Activated CD4-positive, alpha-beta T cell treated with anti-CD3 and anti-CD28 coated beads for 36 hours (primary cell): ENCODE results near the gene NATD1. TPM values are rescaled to one million over a fixed set of nuclear protein-coding genes. Genes with fewer than 3 reads are reported as not detected.

Experiments
- ATAC-seq: fragments of 200-7000 bp; cut with Tn5 transposase; one replicate; pipeline ENCODE4 v1.10.0; 2021; ENCODE audit warnings: mild to moderate bottlenecking, moderate library complexity
- CTCF ChIA-PET: fragments of 350-600 bp; sonication (Branson Sonifier 250); formaldehyde crosslinking; loops from one replicate; lab custom pipeline; 2021; ENCODE audit warnings: antibody characterized with exemption; lab: Charles Lee
- POLR2A ChIA-PET: fragments of 350-600 bp; sonication (Branson Sonifier 250); formaldehyde crosslinking; loops from one replicate; lab custom pipeline; 2021; ENCODE audit warnings: antibody characterized with exemption, inconsistent platforms; lab: Charles Lee
- DNase-seq: peaks from one replicate; pipeline ENCODE4 v3.0.0-alpha.2; 2020
- H3K27ac Mint-ChIP-seq: one replicate; pipeline ENCODE4 v1.8.0; 2021; ENCODE audit warnings: mixed read lengths
- H3K27me3 Mint-ChIP-seq: one replicate; pipeline ENCODE4 v1.8.0; 2021; ENCODE audit warnings: mixed read lengths
- H3K36me3 Mint-ChIP-seq: one replicate; pipeline ENCODE4 v1.8.0; 2021; ENCODE audit warnings: low read depth, mixed read lengths
- H3K4me1 Mint-ChIP-seq: one replicate; pipeline ENCODE4 v1.8.0; 2021; ENCODE audit warnings: mixed read lengths
- H3K4me3 Mint-ChIP-seq: one replicate; pipeline ENCODE4 v1.8.0; 2021; ENCODE audit warnings: mild to moderate bottlenecking, moderate library complexity, mixed read lengths
- H3K9me3 Mint-ChIP-seq: one replicate; pipeline ENCODE4 v1.8.0; 2021; ENCODE audit warnings: low read depth, mixed read lengths
- intact Hi-C, 2 experiments: fragments of 100-400 bp; cut with DNase I in 1 of 2; cut with micrococcal nuclease in 1 of 2; formaldehyde crosslinking; loops; one replicate each; pipeline versions ENCODE4 v1.14.2 to v1.15.1; 2022 to 2024; cut with DNase I, micrococcal nuclease
- total RNA-seq, 2 experiments: library from RNA; stranded (reverse); gene quantifications; one replicate each; pipeline ENCODE4 v1.2.3, GENCODE V29; 2021

The NATD1 gene
- total RNA-seq, 2 experiments from 2014 or later = 1.5 to 1.7 TPM

GRCh38 chr17:21296097-21297025 is 43.2 kb upstream of the NATD1 start:
- no peak for ATAC-seq
- peaks cover 4% of the 10 kb centered on the region for H3K4me1 Mint-ChIP-seq
- H3K36me3 Mint-ChIP-seq = peaks cover 25% of the 10 kb centered on the region
- DNase-seq = no peak
- H3K27me3 Mint-ChIP-seq = peaks cover 2% of the 10 kb centered on the region
- H3K4me3 Mint-ChIP-seq = no peak overlapping the region
- intact Hi-C loops = loop anchor here in 1 of 2 experiments (10.0 kb wide), 2 partner anchors 838 to 1278 kb away; no protein-coding TSS in a partner anchor
- no peaks in the 10 kb centered on the region for H3K9me3 Mint-ChIP-seq
- POLR2A ChIA-PET = no interaction called here
- CTCF ChIA-PET = no interaction called here
- H3K27ac Mint-ChIP-seq = no peak overlapping the region

- peak overlapping the region; percentile 4 for H3K27ac Mint-ChIP-seq
- peaks cover 26% of the 10 kb centered on the region for H3K36me3 Mint-ChIP-seq
- peaks cover 11% of the 10 kb centered on the region for H3K4me1 Mint-ChIP-seq
- no peak overlapping the region for H3K4me3 Mint-ChIP-seq
- intact Hi-C loops = loop anchor here in 1 of 2 experiments (10.0 kb wide), 2 partner anchors 840 to 1280 kb away; no protein-coding TSS in a partner anchor
- ChIA-PET POLR2A (no interaction called here), CTCF (no interaction called here)
- ATAC-seq = no peak
- no peak for DNase-seq
- no peaks in the 10 kb centered on the region for H3K9me3 Mint-ChIP-seq
- H3K27me3 Mint-ChIP-seq = peaks cover 4% of the 10 kb centered on the region
Observed at GRCh38 chr17:21295036-21295952, 42.1 kb upstream of the NATD1 start.

DNA sequence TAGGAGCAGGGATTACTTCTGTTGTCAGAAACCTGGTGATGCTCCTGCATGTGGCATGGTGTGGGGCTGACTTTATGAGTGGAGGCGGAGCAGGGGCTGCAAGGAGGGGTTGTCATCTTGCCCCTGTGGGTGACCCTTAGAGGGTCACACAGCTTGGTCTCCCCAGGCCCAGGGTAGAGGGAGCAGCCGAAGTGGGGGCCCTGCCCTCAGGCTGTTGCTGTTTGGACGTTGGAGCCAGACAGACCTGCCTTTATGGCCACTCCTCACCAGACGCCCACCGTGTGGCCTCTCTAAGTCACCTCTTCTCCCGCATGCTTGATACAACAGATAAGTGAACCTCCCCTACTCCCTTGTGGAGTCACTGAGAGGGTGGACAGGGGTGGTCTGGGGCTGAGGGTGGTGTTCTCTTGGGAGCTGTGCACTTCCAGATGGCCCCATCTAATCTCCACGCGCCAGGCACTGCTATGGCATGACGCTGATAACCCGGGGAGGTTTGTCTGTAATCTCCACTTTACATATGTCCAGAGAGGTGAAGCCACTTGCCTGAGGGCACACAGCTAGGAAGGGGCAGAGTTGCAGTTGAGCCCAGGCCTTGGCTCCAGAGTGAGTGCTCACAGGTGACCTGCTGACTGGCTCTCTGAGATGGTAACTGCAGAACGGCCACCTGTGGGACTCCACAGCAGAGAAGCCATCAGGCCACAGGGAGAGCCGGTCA is 41.3 kb upstream of the NATD1 start:
- Mint-ChIP-seq H3K4me3 (no peak overlapping the region), H3K27me3 (peaks cover 4% of the 10 kb centered on the region), H3K27ac (peak overlapping the region; percentile 4), H3K9me3 (no peaks in the 10 kb centered on the region), H3K4me1 (peaks cover 16% of the 10 kb centered on the region), H3K36me3 (peaks cover 22% of the 10 kb centered on the region)
- DNase-seq (no peak), ATAC-seq (no peak)
- CTCF ChIA-PET = no interaction called here
- POLR2A ChIA-PET = no interaction called here
- intact Hi-C loops = loop anchor here in 1 of 2 experiments (10.0 kb wide), 2 partner anchors 840 to 1280 kb away; no protein-coding TSS in a partner anchor

DNA sequence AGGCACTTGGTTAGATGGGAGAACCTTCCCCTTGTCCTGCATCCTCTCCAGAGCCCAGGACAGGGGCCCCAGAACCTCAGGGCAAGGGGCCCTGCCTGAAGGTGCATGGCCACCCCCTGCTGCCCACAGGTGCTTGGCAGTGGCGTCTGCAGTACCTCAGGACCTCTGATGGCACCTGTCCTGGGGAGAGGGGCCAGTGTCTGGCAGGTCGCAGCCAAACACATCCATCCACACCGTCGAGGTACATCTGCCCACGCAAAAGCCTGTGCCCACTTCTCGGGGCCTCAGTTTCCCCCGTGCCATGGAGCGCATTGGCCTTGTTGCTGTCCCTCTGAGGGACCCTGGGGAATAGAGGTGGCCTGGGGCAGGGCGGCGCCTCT is 40.6 kb upstream of the NATD1 start:
- peaks cover 24% of the 10 kb centered on the region for H3K36me3 Mint-ChIP-seq
- H3K9me3 Mint-ChIP-seq = no peaks in the 10 kb centered on the region
- peaks cover 22% of the 10 kb centered on the region for H3K4me1 Mint-ChIP-seq
- POLR2A ChIA-PET = no interaction called here
- H3K27ac Mint-ChIP-seq = no peak overlapping the region
- H3K4me3 Mint-ChIP-seq = no peak overlapping the region
- intact Hi-C loops = loop anchor here in 1 of 2 experiments (10.0 kb wide), 2 partner anchors 841 to 1281 kb away; no protein-coding TSS in a partner anchor
- peaks cover 4% of the 10 kb centered on the region for H3K27me3 Mint-ChIP-seq
- CTCF ChIA-PET = no interaction called here
- no peak for ATAC-seq
- no peak for DNase-seq

DNA sequence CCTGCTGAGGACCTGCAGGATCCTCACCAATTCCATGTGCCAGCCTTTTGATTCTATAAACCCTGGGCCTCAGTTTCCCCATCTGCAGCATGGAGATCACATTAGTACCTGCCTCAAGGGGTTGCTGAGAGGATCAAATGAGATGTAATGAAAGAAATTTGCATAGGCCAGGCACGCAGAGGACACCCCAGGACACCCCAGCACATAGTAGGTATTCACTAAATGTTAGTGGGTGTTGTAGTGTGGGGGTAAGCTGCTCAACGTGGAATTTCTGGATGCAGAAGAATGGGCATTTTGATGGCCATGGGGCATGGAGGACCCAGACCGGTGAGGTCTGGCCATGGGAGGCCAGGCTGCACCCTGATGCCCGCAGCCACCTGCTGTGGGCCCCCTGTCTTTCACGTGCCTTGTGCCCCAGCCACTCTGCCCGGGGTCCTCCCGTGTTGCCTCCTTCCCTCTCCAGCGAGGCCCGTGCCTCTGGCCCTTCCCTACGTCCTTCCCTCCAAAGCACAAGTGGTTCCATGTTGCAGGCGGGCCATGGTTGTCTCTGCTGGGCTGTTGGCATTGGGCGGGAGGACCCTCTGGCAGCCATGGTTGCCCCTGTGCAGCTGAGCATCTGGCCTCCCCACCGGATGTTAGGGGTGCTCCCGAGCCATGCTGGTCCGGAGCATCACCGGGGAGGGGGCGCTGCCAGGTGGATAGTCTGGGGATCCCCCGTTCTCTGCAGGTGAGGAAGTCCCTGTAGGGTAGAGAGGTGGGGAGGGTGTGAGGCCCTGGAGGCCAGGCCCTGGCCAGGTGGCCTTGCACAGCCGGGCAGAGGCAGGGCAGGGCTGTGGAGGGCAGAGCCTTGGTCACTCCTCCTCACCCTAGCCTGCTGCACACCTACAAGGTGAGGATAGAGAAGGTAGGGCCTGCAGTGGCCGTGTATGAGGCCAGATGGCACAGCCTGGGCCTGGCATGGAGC is 39.9 kb upstream of the NATD1 start:
- ATAC-seq = no peak
- CTCF ChIA-PET = no interaction called here
- peaks cover 29% of the 10 kb centered on the region for H3K4me1 Mint-ChIP-seq
- no peak for DNase-seq
- no peak overlapping the region for H3K27ac Mint-ChIP-seq
- H3K27me3 Mint-ChIP-seq = peaks cover 4% of the 10 kb centered on the region
- intact Hi-C loops = loop anchor here in 1 of 2 experiments (10.0 kb wide), 2 partner anchors 842 to 1282 kb away; no protein-coding TSS in a partner anchor
- POLR2A ChIA-PET = no interaction called here
- H3K9me3 Mint-ChIP-seq = no peaks in the 10 kb centered on the region
- H3K4me3 Mint-ChIP-seq = no peak overlapping the region
- peaks cover 28% of the 10 kb centered on the region for H3K36me3 Mint-ChIP-seq

DNA sequence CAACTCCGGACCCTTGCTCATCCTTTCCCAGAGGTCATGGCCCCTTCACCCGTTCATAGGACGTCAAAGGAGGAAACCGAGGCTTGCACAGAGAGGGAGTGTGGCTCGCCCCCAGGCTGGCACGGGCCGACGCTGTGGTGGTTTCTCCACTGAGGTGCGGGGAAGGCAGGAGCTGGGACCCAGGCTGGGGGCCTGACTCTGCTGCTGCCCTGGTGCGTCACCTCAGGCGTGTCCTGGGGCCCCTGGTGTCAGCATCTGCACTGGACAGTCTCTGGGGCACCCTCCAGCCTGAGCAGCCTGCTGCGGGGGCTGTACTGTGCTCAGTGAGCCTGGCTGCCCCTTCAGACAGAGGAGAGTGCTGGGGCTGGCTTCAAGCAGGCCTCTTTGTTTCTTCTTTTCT is 38.7 kb upstream of the NATD1 start:
- Mint-ChIP-seq H3K4me3 (no peak overlapping the region), H3K27ac (no peak overlapping the region), H3K9me3 (no peaks in the 10 kb centered on the region), H3K27me3 (peaks cover 4% of the 10 kb centered on the region), H3K36me3 (peaks cover 36% of the 10 kb centered on the region), H3K4me1 (peaks cover 37% of the 10 kb centered on the region)
- DNase-seq = no peak
- ATAC-seq = no peak
- intact Hi-C loops = loop anchor here in 1 of 2 experiments (10.0 kb wide), 2 partner anchors 843 to 1283 kb away; no protein-coding TSS in a partner anchor
- ChIA-PET POLR2A (no interaction called here), CTCF (no interaction called here)

- ATAC-seq (no peak), DNase-seq (no peak)
- no peak overlapping the region for H3K27ac Mint-ChIP-seq
- H3K4me1 Mint-ChIP-seq = peaks cover 42% of the 10 kb centered on the region
- H3K4me3 Mint-ChIP-seq = no peak overlapping the region
- no peaks in the 10 kb centered on the region for H3K9me3 Mint-ChIP-seq
- ChIA-PET CTCF (no interaction called here), POLR2A (no interaction called here)
- intact Hi-C loops = loop anchor here in 1 of 2 experiments (10.0 kb wide), 2 partner anchors 843 to 1283 kb away; no protein-coding TSS in a partner anchor
- peaks cover 41% of the 10 kb centered on the region for H3K36me3 Mint-ChIP-seq
- H3K27me3 Mint-ChIP-seq = peaks cover 4% of the 10 kb centered on the region
Observed at GRCh38 chr17:21291357-21291756, 38.1 kb upstream of the NATD1 start.

DNA sequence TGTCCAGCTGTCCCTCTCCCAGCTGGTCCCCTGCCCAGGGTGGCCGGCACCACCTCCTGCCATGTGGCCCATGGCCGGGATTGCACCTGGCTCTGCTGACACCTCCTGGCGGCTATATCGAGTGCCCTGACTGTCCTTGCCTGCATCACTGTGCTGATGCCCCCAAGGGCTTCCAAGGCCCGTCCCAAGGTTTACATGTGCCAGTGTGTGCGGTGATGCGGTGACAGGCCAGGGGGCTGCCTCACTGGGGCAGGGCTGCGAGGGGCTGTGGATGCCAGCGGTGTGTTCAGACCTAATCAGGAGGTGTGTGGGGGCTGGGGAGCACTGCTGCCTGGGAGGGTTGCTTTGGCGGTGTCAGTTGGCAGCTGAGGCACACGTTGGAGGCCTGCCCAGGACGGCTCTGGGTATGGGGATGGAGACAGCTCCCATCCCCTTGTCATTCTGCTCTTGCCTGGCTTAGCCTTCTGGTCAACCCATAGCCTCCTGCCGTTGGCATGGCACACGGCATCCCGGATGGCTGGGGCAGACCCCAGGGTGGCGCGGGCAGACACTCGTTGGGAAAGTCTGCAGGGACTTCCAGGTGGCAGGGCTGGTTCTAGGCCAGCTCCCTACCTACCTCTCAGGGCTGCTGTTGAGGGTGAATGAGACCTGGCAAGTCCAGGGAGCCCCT is 36.8 kb upstream of the NATD1 start:
- CTCF ChIA-PET = interaction anchor here (0.9 to 1.0 kb wide), 2 partner anchors 10 to 78 kb away, joined by 3 read pairs; no protein-coding TSS in a partner anchor
- ATAC-seq (no peak), DNase-seq (no peak)
- Mint-ChIP-seq H3K4me3 (no peak overlapping the region), H3K36me3 (peaks cover 52% of the 10 kb centered on the region), H3K27ac (peak overlapping the region; percentile 67), H3K4me1 (peaks cover 44% of the 10 kb centered on the region), H3K27me3 (peaks cover 4% of the 10 kb centered on the region), H3K9me3 (no peaks in the 10 kb centered on the region)
- intact Hi-C loops = loop anchor here (2.0 to 10.0 kb wide), 5 partner anchors 33 to 1285 kb away; partner anchors contain the start of gene USP22 (in 1 of the 2)
- POLR2A ChIA-PET = no interaction called here

GRCh38 chr17:21289175-21289901 is 36.1 kb upstream of the NATD1 start:
- peaks cover 44% of the 10 kb centered on the region for H3K4me1 Mint-ChIP-seq
- H3K4me3 Mint-ChIP-seq = no peak overlapping the region

More at GRCh38 chr17:21289175-21289901, 36.1 kb upstream of the NATD1 start:
- Mint-ChIP-seq H3K27me3 (peaks cover 4% of the 10 kb centered on the region), H3K36me3 (peaks cover 48% of the 10 kb centered on the region), H3K27ac (peak overlapping the region; percentile 94), H3K9me3 (no peaks in the 10 kb centered on the region)
- peak; percentile 3 for DNase-seq
- ChIA-PET CTCF (no interaction called here), POLR2A (no interaction called here)
- intact Hi-C loops = loop anchor here (2.0 kb wide), 3 partner anchors 33 to 247 kb away; partner anchors contain the start of gene USP22 (in 1 of the 2)
- ATAC-seq = no peak
